Cerebellar nuclear complex (tissue), 1 donor: ENCODE measurements around the gene S100A2.
"Not testable (repeated sequence)": the region's sequence is repeated elsewhere in the genome, so short reads cannot be mapped to it uniquely, and the experiment has no call there.

Experiments used
- DNase-seq, 2 experiments: peaks; one replicate each; lab custom pipeline; 2025; lab: John Stamatoyannopoulos, UW

S100A2 gene

DNA sequence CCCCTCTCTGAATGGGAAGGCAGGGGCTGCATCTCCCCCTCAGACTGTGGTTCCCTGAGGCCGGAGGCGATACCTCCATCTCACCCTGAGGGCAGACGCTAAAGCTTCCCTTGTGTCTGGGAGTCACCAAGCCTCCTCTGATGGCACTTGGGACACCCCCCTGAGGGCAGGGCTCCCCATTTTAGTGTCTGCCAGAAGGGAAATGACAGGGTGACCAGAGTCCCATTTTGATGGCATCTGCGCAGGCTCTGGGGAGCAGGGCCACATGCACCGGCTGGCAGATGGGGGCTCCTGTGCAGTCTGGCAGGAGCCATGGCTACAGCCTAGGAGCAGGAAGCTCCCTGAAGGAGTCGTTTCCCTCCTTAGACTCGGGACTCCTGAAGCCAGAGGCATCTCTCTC, 1.7 kb downstream of the S100A2 start:
- DNase-seq: no peak

DNA sequence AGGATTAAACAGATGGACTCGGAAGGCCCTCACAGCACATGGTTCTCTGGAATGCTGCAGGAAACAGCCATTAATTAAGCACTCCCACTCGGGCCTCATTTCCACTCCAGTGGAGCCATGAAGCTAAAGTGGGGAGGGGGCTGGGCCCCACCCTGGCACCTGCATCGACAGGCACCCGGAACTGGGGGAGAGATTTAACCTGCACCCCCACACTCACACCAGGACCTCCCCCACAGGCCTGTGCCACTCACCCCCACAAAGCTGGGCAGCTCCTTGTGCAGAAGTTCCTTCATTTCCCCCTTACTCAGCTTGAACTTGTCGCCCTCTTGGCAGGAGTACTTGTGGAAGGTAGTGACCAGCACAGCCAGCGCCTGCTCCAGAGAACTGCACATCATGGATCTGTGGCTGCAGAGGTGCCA, 2.2 kb downstream of the S100A2 start:
- DNase-seq: no peak

DNA sequence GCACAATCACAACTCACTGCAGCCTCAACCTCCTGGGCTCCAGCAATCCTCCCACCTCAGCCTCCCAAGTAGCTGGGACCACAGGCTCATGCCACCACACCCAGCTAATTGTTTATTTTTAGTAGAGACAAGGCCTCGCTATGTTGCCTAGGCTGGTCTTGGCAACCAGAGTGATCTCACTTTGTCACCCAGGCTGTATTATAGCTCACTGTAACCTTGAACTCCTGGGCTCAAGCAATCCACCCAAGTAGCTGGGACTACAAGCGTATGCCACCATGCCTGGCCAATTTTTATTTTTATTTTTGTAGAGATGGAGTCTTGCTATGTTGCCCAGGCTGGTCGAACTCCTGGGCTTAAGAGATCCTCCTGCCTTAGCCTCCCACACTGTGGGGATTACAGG, 3.6 kb downstream of the S100A2 start:
- DNase-seq: not testable (repeated sequence)

DNA sequence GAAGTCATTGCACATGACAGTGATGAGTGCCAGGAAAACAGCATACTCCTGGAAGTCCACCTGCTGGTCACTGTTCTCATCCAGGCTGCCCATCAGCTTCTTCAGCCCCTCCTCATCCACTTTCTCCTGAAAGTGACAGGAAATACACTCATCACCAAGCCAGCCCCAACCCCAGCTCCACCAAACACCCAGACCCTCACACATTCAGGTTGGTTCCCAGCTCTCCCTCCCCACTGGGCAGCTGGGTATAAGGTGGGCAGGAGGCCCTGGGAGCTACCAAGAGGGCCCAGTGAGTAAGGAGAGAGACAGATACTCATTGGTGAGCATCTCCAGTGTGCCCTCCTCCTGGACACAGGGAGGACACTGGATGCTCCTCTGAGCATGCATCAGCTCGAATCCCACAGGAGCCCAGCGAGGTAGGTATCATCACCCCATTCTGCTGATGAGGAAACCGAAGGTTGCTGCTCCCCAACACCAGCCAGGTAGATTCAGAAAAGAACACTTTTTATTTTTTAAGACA, 4.1 kb downstream of the S100A2 start:
- no peak for DNase-seq

DNA sequence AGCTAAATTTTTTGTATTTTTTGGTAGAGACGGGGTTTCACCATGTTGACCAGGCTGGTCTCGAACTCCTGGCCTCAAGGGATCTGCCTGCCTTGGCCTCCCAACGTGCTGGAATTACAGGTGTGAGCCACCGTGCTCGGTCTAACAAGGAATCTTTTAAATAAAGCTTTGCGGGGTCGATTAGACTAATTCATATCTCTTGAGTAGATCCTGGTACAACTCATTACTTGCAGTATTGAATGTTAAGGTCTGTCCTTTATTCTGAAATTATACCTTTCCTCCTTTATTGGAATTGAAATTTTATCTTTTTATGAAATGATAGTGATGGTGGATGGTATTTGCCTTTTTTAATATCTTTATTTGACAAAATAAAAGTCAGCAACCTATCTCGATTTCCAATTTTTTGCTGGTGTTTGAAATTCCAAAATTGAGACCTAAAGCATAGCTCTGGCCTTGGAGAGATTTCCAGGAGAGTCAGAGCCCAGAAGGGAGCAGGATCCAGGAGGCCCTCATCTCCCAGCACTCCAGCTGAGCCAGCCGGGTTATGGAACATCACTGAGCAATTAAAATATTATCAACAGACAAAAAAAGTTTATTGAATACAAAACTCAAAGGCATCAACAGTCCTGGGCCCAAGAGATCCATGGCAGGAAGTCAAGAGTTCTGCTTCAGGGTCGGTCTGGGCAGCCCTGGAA, 4.7 kb downstream of the S100A2 start:
- no peak for DNase-seq

DNA sequence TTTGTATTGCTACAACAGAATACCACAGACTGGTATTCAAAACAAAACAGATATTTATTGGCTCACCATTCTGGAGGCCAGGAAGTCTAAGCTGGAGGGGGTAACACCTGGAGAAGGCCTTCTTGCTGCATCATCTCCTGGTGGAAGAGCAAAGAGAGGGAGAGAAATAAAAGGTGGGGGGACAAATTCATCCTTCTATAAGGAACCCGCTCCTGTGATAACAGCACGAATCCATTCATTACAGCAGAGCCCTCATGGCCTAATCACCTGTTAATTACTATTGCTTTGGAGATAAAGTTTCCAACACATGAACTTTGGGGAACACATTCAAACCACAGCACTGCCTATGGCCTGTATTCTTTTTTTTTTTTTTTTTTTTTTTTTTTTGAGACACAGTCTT, 5.4 kb downstream of the S100A2 start:
- no peak for DNase-seq

DNA sequence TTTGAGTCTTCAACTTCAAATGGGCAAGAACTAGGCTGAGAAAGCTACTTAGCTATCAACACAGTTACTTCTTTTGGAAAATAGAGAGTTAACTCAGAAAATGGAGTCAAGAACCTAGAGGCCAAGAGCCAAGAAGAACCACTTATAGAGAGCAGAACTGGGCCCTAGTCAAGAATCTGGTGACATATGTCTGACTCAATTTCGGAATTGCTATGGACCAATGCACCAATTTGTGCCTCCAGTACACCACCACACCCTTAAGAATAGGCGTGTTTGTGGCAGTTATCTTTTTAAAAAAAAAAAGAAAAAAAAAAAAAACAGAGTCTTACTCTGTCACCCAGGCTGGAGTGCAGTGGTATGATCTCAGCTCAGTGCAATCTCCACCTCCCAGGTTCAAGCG, 7.8 kb downstream of the S100A2 start:
- DNase-seq: no peak

DNA sequence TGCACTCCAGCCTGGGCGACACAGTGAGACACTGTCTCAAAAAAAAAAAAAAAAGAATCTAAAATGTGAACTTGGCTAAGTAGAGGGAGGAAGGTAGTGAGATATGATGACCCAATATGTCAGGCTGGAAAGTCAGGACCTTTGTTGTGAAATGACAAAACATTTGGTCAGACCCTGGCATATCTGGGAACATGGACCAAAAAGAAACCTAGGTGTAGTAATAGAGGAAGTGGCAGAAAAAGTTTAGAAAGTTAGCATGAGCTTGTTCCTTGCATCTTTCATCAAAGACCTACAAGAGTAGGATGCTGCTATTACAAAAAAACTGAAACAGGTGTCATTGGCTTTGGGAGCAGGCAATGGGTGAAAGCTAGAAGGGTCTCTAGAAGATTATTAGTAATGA, 9.3 kb downstream of the S100A2 start:
- DNase-seq: no peak

DNA sequence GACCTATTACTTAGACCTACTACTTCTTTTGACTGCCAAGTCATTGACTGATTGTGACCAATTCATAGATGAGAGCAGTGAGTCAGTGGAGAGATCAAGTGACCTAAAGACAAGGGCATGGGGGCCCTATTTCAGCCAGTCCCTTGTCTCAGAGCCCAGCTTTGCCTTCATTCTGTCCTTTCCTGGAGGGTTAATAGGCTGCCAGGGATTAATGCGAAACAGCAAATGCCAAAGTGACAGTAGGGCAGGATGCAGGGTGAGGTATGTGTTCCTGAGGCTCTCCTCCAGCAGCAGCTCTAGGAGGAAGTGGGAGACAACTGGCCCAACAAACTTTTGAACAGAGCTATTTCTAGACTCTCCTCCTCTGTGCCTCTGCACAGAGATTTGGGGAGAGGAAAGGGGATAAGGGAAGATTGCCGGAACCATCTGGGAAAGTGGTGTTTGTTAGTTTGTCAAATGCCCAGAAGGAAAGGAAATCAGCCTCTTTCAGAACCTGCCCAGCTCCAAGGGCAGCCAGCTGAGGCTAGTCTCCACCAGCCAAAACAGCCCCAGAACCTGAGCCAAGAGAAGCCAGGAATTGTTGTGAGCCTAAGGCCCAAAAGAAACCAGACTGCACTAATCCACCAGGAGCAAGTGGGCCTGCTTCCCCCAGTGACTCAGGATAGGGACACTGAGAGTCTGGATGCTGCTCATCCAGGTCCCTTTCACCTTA, 11.7 kb downstream of the S100A2 start:
- DNase-seq: no peak

DNA sequence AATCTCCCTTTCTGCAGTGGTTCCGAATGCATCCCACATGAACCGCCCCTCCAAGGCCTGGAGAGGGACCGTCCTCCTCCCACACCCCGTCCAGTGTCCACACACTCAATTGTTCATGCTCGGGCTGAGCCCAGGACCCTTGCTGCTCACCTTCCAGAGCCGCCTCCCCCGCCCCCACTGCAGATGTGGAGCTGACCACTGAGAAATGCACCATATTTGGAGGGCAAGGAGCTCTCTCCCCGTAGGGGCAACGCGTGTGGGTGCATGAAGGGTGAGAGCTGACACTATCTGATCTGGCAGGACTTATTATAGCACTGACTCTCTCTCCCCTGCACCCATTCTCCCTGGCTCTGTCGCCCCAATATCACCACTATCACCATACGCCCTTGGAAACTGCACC, 12.5 kb downstream of the S100A2 start:
- no peak for DNase-seq

DNA sequence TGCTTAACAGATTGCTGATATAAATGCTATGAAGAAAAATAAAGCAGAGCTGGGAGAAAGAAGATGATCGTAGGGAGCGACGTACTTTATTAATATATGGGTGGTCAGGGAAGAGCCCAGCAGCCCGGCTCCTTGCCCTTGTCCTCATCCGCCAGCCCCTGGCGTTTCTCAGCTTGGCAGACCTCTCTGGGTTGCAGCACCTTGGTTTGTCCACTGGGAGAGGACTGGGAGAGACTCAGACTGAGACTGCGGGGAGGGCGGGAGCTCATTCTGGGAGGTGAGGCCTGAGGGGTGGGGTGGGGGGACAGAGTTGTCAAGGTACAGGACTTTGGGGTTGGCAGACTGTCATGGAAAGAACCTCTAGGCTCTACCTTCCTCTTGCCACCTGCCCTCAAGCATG, 13.3 kb downstream of the S100A2 start:
- DNase-seq: no peak

DNA sequence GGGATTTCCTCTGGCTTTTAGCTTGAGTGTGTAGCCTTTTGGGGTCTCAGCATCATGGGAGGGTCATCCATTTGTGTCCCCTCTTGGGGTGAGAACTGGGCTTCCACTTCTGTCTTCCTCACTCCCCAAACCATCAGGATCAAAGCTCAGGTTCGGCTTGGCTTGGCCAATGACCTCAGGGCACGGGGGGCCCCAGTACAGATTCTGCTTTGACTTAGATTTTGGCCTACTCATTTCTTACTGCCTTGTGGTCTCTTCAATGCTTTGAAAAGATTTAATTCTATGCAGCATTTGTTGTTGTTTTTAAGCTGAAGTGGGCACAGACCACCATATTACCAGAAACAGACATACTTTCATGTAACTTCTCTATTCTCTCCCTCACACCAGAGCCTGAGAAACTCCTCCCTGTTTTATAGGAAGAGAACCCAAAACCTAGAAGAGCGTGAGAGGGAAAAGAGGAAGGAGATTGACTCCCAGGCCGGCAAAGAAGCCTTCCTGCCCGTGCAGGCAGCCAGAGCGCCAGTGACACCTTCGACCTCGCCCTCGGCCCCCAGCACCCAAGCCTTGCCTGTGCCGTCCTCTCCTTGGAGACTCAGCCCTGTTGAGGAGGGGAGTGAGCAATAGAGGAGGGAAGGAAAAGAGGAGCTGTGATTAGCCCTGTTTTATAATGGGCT, 14.7 kb downstream of the S100A2 start:
- no peak for DNase-seq

DNA sequence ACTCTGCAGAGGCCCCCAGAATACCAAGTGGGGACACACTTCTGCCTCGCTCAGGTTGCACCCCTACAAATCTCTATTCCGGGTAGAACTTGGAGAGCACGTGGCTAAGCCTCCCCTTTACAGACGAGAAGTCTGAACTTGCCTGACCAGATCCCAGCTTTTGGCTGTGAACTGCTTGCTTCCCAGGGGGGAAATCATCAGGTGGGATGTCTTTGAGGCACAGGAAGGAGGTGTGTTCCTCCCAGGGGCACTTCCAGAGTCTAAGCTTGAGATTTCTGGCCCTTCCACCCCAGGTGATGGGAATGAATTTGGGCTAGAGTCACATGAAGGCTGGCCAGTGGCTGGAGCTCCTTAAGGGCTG, 15.3 kb downstream of the S100A2 start:
- no peak for DNase-seq

DNA sequence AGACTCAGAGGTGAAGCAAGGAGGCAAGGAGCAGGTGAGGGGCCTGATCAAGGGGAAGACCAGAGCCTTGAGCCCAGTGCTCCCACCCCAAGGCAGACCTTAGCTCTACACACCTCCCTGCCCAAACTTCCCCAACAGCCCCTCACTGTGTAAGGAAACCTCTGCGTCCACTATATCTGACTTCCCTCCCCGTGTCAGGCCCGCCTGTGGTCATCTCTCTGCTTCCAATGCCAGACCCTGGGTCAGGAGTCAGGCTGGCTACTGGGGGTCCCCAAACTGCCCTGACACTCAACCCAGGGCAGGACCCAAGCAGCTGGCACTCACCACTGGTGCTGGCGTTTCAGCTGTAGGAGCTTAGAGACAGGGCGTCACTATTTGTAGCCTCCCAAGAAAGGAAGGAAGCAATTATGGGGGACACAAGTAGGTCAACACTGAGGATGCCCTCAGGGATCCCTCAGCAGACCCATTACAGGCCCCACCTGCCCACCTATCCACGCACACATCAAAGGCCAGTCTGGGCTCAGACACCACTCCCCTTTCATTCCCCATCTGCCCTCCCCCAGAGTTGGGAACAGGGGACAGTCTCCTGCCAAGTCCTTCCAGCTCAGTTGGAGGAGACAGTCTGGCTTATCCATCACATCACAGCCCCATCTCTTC, 15.8 kb downstream of the S100A2 start:
- DNase-seq: no peak

DNA sequence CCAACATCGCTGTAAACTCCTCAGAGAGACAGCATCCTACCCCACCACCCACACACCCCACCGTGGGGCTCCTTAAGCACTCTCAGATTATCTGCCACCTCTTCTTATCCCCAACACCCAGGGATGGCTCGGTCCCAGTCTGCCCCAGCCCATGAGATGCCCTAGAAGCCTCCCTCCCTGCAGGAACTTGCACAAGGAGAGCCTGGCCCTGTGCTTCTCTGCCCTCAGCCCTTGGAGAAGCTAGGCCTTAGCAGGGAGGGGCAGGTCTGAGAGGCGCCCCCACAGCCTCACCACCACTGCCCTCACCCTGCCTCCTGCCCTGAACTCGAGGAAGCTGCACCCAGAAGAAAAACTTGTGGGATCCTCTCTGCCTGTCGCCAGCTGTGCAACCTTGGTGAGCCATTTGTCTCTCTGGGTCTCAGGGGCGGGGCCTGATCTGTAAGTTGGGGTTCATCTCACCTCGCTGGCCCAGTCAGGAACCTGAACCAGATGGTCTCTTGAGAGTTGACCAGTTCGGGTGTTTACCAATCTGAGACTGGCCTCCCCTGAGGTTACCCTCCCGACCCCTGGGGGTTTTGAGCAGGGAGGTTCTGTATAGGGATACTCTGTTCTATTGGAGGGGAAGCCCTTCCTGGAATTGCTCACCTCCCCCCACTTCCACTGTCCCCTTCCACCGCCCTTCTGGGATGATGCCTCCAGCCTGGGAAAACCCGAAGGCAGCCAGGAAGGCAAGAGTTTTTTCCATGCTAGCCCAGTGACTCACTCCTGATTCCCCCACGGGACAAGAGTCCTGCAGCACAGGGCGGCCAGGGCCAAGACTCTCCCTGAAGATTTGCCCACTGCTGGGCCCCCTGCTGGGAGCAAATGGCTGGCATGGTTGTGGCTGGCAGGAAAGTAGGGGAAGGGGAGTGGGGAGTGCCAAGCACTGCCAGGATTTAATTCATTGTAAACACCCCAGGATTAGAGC, 16.6 kb downstream of the S100A2 start, which contains the start of gene S100A3:
Gene S100A3, minus strand, starts transcription at position 537 of the 967 bp plus-strand sequence. CDS start 773 bp downstream, outside the sequence.
- DNase-seq: no peak

DNA sequence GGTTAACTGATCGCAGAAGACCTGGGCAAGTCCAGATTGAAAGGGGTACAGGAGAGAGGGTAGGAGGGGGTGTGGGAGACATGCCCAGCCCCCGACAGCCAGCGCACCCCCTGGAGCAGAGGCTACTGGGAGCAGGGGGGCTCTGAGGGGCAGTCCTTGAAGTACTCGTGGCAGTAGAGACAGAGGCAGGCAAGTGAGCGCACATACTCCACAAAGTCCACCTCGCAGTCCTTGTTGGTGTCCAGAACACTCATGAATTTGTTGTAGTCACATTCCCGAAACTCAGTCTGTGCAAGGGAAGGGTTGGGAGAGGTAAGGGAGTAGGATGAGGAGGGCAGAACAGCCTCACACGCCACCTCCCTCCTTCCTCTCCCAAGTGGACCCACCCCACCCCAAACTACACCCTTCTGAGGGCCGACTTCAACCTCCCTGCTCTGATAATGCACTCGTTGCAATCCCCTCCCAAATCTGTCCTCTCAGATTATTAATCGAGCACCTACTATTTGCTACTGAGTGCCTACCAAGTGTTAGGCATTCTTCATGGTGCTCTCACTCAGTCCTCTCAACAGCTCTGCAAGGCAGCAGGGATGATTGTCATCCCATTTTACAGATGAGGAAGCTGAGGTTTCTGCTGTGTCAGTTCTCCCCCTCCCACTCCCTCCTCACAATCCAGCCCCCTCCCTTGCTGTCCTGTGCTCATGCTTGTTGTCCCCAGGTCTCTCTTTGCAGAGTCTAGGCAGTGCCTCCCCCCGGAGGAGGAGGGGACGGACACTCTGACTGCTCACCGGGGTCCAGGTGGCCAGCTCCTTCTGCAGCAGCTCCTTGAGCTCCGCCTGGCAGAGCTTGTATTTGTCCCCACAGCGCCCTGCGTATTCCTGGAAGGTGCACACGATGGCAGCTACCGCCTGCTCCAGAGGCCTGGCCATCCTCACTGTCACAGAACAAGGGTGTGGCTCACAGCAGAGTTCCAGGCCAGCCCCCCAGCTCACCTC, 17.8 kb downstream of the S100A2 start:
- DNase-seq: no peak

DNA sequence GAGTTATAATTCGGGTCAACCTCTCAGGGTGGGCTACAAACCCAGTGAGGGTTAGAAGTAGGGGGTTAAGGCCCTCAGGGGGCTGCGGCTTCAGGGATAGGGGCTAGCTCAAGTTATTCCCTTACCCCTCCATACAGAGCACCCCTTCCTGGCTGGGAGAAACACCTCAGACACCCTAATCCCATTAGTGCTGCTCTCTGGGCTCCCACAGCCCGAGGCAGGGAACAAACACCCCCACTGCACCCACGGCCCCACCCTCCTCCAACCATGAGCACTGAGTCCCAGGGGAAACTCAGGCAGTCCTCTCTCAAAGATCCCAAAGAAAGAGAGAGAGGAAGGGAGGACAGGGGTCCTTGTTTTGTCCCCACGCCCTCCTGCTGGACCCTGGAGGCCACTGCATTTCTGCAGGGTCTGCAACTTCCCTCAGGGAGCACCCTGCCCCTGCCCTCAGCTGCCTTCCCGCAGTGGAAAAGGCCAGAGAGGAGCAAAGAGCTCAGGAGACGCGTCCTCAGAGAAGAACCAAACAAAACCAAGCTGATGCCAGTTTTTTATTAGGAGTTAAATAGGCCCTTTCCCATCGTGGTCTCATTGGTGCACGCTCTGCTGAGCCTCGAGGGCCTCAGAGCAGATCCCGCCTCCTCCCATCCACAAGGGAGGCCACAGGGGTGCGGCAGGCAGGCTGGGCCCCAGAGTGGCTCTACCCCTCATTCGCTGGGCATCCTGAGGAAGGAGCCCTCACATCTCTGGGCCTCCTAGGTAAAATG, 18.7 kb downstream of the S100A2 start:
- DNase-seq: no peak

DNA sequence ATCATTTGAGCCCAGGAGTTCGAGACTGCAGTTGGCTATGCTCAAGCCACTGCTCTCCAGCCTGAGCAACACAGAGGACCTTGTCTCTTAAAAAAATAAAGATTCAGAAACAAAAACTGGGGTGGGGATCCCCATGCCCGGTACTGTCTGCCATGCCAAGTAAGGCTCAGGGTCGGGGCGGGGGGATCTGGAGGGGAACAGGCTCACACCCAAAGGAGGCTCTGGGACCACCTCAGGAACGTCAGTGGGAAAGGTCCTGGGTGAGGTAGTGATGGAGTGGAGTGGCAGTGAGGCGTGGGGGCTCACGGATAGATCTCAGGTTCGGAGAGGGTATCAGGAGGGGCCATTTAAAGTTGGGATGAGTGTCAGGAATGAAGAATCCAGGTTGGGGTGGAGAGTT, 19.3 kb downstream of the S100A2 start:
- DNase-seq: no peak
